HEK293 (cell line): ENCODE results near the gene RNF217.

Experiments used
- BCL11A ChIP-seq: fragments of 450-650 bp; formaldehyde crosslinking; IDR thresholded peaks from 2 replicates; pipeline ENCODE4 v1.5.1; 2016; ENCODE audit warnings: low read depth, missing biosample characterization, missing genetic modification characterization
- BCL6B ChIP-seq: fragments of 450-650 bp; formaldehyde crosslinking; IDR thresholded peaks from 2 replicates; pipeline ENCODE4 v1.5.1; 2017; ENCODE audit warnings: missing biosample characterization, missing genetic modification characterization
- MZF1 ChIP-seq: fragments of 450-650 bp; formaldehyde crosslinking; IDR thresholded peaks from 2 replicates; pipeline ENCODE4 v1.5.1; 2017; ENCODE audit warnings: missing biosample characterization, missing genetic modification characterization, borderline replicate concordance
- REPIN1 ChIP-seq: fragments of 450-650 bp; formaldehyde crosslinking; IDR thresholded peaks from 2 replicates; pipeline ENCODE4 v1.5.1; 2017; ENCODE audit warnings: missing biosample characterization, missing genetic modification characterization, low read depth
- ZFP69B ChIP-seq: fragments of 450-650 bp; formaldehyde crosslinking; IDR thresholded peaks from 2 replicates; pipeline ENCODE4 v1.5.1; 2016; ENCODE audit warnings: missing biosample characterization, missing genetic modification characterization
- ZNF274 ChIP-seq, 2 experiments: fragments of 200-500 bp in 1 of 2; fragments of 450-650 bp in 1 of 2; sonication (Bioruptor generic) in 1 of 2; formaldehyde crosslinking in 1 of 2; IDR thresholded peaks; 2 replicates each; pipeline versions ENCODE4 v1.5.1 to v1.6.1; 2014 to 2016; ENCODE audit warnings: borderline replicate concordance in 1 of 2, inconsistent platforms in 1 of 2, low read length in 1 of 2, missing biosample characterization in 1 of 2, missing genetic modification characterization in 1 of 2
- ZNF677 ChIP-seq: fragments of 450-650 bp; IDR thresholded peaks from 2 replicates; pipeline ENCODE4 v1.5.0; 2018; ENCODE audit warnings: missing biosample characterization, mild to moderate bottlenecking, missing genetic modification characterization, moderate library complexity
- ZSCAN23 ChIP-seq: fragments of 450-650 bp; formaldehyde crosslinking; IDR thresholded peaks from 2 replicates; pipeline ENCODE4 v1.5.1; 2016; ENCODE audit warnings: missing biosample characterization, missing genetic modification characterization
- TF ChIP-seq, protein P1 (sequence below): fragments of 450-650 bp; formaldehyde crosslinking; IDR thresholded peaks from 2 replicates; pipeline ENCODE4 v1.5.1; 2016; ENCODE audit warnings: missing biosample characterization, missing genetic modification characterization
- TF ChIP-seq, protein P2 (sequence below): fragments of 450-650 bp; formaldehyde crosslinking; IDR thresholded peaks from 2 replicates; pipeline ENCODE4 v1.5.1; 2016; ENCODE audit warnings: missing biosample characterization, missing genetic modification characterization
- TF ChIP-seq, protein P3 (sequence below): fragments of 450-650 bp; formaldehyde crosslinking; IDR thresholded peaks from 2 replicates; pipeline ENCODE4 v1.5.1; 2016; ENCODE audit warnings: missing biosample characterization, missing genetic modification characterization

GRCh38 chr6:125044667-125045066, 82.4 kb downstream of the RNF217 start:
- no peak for TF ChIP-seq REPIN1
- TF ChIP-seq MZF1 (tag by site-specific recombination) = no peak
- TF ChIP-seq, protein P1, sequence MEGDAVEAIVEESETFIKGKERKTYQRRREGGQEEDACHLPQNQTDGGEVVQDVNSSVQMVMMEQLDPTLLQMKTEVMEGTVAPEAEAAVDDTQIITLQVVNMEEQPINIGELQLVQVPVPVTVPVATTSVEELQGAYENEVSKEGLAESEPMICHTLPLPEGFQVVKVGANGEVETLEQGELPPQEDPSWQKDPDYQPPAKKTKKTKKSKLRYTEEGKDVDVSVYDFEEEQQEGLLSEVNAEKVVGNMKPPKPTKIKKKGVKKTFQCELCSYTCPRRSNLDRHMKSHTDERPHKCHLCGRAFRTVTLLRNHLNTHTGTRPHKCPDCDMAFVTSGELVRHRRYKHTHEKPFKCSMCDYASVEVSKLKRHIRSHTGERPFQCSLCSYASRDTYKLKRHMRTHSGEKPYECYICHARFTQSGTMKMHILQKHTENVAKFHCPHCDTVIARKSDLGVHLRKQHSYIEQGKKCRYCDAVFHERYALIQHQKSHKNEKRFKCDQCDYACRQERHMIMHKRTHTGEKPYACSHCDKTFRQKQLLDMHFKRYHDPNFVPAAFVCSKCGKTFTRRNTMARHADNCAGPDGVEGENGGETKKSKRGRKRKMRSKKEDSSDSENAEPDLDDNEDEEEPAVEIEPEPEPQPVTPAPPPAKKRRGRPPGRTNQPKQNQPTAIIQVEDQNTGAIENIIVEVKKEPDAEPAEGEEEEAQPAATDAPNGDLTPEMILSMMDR (tag by site-specific recombination) = no peak
- TF ChIP-seq ZNF274 (IDR thresholded peaks at IDR 0.05; ENCODE audit: low read length) = no peak
- TF ChIP-seq ZNF274 (tag by site-specific recombination; IDR thresholded peaks at IDR 0.05; ENCODE audit: borderline replicate concordance) = no peak
- TF ChIP-seq ZFP69B (tag by site-specific recombination) = no peak
- TF ChIP-seq ZSCAN23 (tag by site-specific recombination) = no peak
- TF ChIP-seq BCL6B (tag by site-specific recombination) = no peak
- TF ChIP-seq, protein P2, sequence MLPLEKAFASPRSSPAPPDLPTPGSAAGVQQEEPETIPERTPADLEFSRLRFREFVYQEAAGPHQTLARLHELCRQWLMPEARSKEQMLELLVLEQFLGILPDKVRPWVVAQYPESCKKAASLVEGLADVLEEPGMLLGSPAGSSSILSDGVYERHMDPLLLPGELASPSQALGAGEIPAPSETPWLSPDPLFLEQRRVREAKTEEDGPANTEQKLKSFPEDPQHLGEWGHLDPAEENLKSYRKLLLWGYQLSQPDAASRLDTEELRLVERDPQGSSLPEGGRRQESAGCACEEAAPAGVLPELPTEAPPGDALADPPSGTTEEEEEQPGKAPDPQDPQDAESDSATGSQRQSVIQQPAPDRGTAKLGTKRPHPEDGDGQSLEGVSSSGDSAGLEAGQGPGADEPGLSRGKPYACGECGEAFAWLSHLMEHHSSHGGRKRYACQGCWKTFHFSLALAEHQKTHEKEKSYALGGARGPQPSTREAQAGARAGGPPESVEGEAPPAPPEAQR (tag by site-specific recombination) = no peak
- TF ChIP-seq BCL11A (tag by site-specific recombination) = no peak
- TF ChIP-seq ZNF677 (tag by site-specific recombination) = no peak
- TF ChIP-seq, protein P3, sequence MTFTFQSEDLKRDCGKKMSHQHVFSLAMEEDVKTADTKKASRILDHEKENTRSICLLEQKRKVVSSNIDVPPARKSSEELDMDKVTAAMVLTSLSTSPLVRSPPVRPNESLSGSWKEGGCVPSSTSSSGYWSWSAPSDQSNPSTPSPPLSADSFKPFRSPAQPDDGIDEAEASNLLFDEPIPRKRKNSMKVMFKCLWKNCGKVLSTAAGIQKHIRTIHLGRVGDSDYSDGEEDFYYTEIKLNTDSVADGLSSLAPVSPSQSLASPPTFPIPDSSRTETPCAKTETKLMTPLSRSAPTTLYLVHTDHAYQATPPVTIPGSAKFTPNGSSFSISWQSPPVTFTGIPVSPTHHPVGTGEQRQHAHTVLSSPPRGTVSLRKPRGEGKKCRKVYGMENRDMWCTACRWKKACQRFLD (tag by site-specific recombination) = no peak
